Ovary (tissue), 9 donors: ENCODE results near the gene AGXT. TPM values are rescaled to one million over a fixed set of nuclear protein-coding genes. Genes with fewer than 3 reads are reported as not detected.
A peak's percentile ranks its signal among the peaks of the same experiment; 100 is the strongest.

Experiments
- DNase-seq, 5 donors: peaks; one replicate each; pipeline ENCODE4 v3.0.0-alpha.2; 2019 to 2020
- H3K27ac ChIP-seq, 2 donors: fragments of 200-600 bp; one replicate each; pipeline versions ENCODE4 v1.5.1 to v1.8.0; 2019 to 2022
- H3K27me3 ChIP-seq: fragments of 200-600 bp; one replicate; pipeline ENCODE4 v1.8.0; 2022
- H3K36me3 ChIP-seq: fragments of 200-600 bp; sonication (generic); one replicate; pipeline ENCODE4 v1.5.1; 2019
- H3K4me1 ChIP-seq: one replicate; pipeline ENCODE4 v1.8.1; 2013; ENCODE audit warnings: mild to moderate bottlenecking, moderate library complexity; ENCODE audit not compliant: insufficient read depth
- H3K4me3 ChIP-seq: fragments of 200-600 bp; sonication (generic); one replicate; pipeline ENCODE4 v1.5.1; 2017
- H3K9me3 ChIP-seq, 2 donors: fragments of 200-600 bp in 1 of 2; sonication (generic) in 1 of 2; one replicate each; pipeline versions ENCODE4 v1.5.1 to v1.8.1; 2013 to 2019; ENCODE audit warnings: mild to moderate bottlenecking in 1 of 2, moderate library complexity in 1 of 2
- CTCF ChIP-seq, 3 donors: fragments of 450-650 bp in 2 of 3; fragments of 200-600 bp in 1 of 3; IDR thresholded peaks; one replicate each; pipeline versions ENCODE4 v1.5.1 to v1.8.0; 2016 to 2022; ENCODE audit warnings: antibody characterized with exemption in 3 of 3, mild to moderate bottlenecking in 1 of 3
- EP300 ChIP-seq: sonication (generic); formaldehyde crosslinking; IDR thresholded peaks from one replicate; pipeline ENCODE4 v1.6.1; 2017; ENCODE audit warnings: antibody characterized with exemption
- POLR2A ChIP-seq: fragments of 450-650 bp; IDR thresholded peaks from one replicate; pipeline ENCODE4 v1.6.1; 2017; ENCODE audit warnings: antibody characterized with exemption, mild to moderate bottlenecking, moderate library complexity
- WGBS, 3 donors: extraction: QIAGEN DNeasy Blood & Tissue Kit in 1 of 3; methylation state at CpG; one replicate each; pipeline versions ENCODE4 v1.1.5 to v1.1.7; 2013 to 2017; 5-methylcytosine and 5-hydroxymethylcytosine counted together
- intact Hi-C, 4 donors: fragments of 100-400 bp; cut with DNase I; formaldehyde crosslinking; loops; one replicate each; pipeline versions ENCODE4 v1.11.0 to v1.15.1; 2022 to 2023
- polyA plus RNA-seq, 2 donors: library from polyadenylated mRNA; stranded (reverse); fragments of 200-250 nt in 1 of 2; fragments of 350-450 nt in 1 of 2; fragmentation: Illumina TruSeq in 1 of 2; extraction: RNeasy Lipid Tissue Mini Kit (QIAGEN cat#74804) in 1 of 2; gene quantifications; one replicate each; pipeline ENCODE4 v1.2.3, GENCODE V29; 2013 to 2014
- total RNA-seq, 7 donors: library from RNA; depleted of rRNA in 2 of 7; stranded (reverse); fragments of >200 nt in 2 of 7; fragmentation: NEBNext Ultra II Directional in 3 of 7; extraction: Animal tissue kit (Norgen Biotek cat#: 25700) in 3 of 7; gene quantifications; one replicate each; pipeline versions ENCODE4 v1.1.0 to v1.2.4, GENCODE V29; 2016 to 2023
- donor health status: DM: no; HTN: no; CAD: no; lungs with moderate emphysema.
- donor health status: DM: no; HTN: no; CAD: no.
- donor health status: Bipolar disorder and iron deficiency.
- donor health status: DM: yes; HTN: yes; CAD: no.
- donor health status: DM: no; HTN: no; CAD: no.
- donor health status: DM: yes; HTN: yes; CAD: no.

The AGXT gene
- total and polyA plus RNA-seq, 9 donors, result 0.04 to 0.79 (median 0.25) TPM; not detected in 6

DNA sequence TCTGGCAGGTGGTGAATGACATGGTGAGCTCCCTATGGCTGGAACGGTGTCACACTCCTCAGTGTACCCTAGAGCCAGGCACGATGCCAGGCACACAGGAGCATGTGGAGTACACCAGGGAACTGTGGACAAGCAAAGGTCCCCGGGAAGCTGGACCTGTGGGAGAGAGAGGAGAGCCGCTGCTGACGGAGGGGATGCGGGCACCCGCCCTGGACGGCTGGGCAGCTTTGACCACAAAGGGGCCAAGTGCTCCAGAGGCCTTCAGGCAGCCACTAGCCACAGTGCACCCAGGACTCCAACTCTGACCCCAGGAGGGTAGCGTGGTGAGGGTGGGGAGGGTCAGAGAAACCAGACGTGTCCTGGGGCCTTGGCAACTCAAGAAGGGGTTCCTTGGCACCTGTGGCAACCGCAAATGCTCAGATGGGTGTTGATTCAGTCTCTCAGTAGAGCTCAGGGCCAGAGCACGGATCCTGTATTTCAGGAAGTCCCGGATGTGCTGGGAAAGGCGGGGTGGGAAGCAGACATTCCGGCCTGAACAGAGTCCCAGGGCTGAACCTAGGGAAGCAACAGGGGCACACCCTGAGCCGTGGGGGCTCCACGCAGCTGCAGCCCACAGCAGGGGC is 29.6 kb downstream of the AGXT start:
- 60 to 70% (median 68%) methylated on average over 16 to 17 of the region's 17 CpGs for WGBS, 3 donors
- intact Hi-C loops, result no loop called here
- Histone ChIP-seq H3K4me1 (no peaks in the 10 kb centered on the region), H3K4me3 (no peak overlapping the region), H3K36me3 (no peaks in the 10 kb centered on the region), H3K27ac (peak overlapping the region in 1 of 2 donors; percentile 3), H3K27me3 (no peaks in the 10 kb centered on the region), H3K9me3 (no peaks in the 10 kb centered on the region)
- DNase-seq, result no peak
- TF ChIP-seq POLR2A, result no peak
- TF ChIP-seq EP300, result no peak
- no peak for TF ChIP-seq CTCF (IDR thresholded peaks at IDR 0.05)

DNA sequence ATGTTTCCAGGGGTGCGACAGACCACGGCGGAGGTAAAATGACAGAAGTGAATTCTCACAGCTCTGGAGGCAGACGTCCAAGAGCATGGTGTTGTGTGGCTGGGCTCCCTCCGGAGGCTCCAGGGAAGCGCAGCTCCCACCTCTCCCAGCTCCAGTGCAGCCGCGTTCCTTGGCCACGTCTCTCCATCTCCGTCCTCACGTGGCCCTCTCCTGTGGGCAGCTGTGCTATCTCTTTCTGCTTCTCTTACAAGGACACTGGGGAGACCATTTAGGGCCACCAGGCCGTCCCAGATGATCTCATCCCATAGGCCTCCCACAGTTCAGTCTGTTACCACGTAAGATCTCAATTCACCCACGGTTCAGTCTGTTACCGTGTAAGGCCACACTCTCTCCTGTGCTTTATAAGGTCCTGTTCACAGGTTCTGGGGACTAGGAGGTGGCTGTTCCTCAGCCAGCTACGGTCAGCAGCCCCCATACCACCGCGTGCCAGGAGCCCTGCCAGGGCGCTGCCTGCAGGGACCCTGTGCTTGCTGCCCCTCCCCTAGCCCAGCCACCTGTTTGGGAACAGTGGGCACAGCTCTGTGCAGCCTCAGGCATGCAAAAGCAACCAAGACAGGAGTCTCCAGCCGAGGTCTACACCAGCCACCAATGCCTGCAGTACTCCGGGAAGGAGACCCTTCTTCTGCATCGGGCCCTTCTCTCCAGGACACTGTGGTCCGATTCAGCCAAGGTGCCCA is 30.3 kb downstream of the AGXT start:
- TF ChIP-seq POLR2A, result no peak
- TF ChIP-seq CTCF (IDR thresholded peaks at IDR 0.05), result no peak
- no peak for TF ChIP-seq EP300
- no peaks in the 10 kb centered on the region for H3K9me3 ChIP-seq
- H3K4me3 ChIP-seq, result no peak overlapping the region

DNA sequence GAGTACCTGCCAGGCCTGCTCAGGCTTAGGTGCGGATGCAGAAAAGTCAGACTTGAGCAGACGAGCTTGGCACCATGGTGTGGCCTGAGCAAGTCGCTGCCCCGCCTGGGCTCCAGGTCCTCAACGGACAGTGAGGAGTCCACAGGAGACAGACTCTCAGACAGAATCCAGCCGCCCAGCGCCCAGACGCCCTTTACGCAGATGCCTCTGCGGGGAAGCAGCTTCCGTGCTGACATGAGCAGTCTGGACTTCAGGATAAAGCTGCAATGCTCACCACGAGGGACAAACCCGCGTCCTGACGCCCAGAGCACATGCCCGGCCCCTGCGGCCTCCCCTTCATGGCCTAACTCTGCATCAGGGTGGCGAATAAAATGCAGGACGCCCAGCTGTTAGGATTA is 30.8 kb downstream of the AGXT start:
- TF ChIP-seq CTCF (IDR thresholded peaks at IDR 0.05), result no peak
- no peak for TF ChIP-seq EP300
- TF ChIP-seq POLR2A, result no peak

More for the DNA sequence above, 30.3 kb downstream of the AGXT start:
- no peaks in the 10 kb centered on the region for H3K36me3 ChIP-seq
- intact Hi-C loops, result no loop called here
- 41 to 60% (median 51%) methylated on average over 23 of the region's 23 CpGs for WGBS, 3 donors
- no peak for DNase-seq
- no peaks in the 10 kb centered on the region for H3K27me3 ChIP-seq
- H3K27ac ChIP-seq, result peak overlapping the region in 1 of 2 donors; percentile 3
- H3K4me1 ChIP-seq, result no peaks in the 10 kb centered on the region

DNA sequence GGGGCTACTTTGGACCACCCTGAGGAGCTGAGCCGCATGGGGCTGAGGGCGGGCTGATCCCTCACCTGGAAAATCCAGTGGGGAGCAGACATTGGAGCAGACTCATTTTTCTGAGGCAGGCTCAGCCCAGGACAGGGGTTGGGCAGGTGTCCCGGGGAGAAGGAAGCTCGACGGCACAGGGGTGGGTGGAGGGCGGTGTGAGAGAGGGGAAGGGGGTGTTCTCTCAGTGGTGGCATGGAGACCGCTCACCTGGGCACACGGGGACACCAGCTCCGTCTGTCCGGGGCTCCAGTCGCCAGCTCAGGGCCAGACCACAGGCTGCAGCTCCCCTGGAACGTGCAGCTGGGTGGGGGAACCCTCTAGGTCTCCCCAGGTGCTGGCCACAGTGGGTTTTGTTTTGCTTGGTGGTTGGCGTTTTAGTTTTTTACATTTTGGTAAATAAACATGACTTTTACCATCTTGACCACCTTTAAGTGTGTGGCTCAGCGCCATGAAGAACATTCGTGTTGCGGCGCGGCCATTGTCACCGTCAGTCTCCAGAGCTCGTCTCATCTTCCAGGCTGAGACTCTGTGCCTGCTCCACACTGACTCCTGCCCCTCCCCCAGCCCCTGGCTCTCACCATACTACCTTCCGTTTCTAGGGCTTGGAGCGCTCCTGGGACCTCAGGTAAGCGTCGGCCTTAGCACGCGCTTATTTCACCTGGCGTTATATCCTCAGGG is 31.7 kb downstream of the AGXT start:
- WGBS, 3 donors, result 86 to 92% (median 90%) methylated on average over 27 of the region's 27 CpGs
- no peak overlapping the region for H3K4me3 ChIP-seq
- DNase-seq, result peak in 1 of 5 donors; percentile 17
- H3K27me3 ChIP-seq, result no peaks in the 10 kb centered on the region
- H3K9me3 ChIP-seq, result no peaks in the 10 kb centered on the region
- intact Hi-C loops, result no loop called here
- no peaks in the 10 kb centered on the region for H3K36me3 ChIP-seq
- H3K27ac ChIP-seq, result no peak overlapping the region
- TF ChIP-seq CTCF (IDR thresholded peaks at IDR 0.05) (no peak), EP300 (no peak), POLR2A (no peak)
- H3K4me1 ChIP-seq, result no peaks in the 10 kb centered on the region

More for the DNA sequence above, 30.8 kb downstream of the AGXT start:
- H3K27ac ChIP-seq, result no peak overlapping the region
- H3K4me3 ChIP-seq, result no peak overlapping the region
- WGBS, 3 donors, result 90 to 94% (median 92%) methylated on average over 19 of the region's 19 CpGs
- DNase-seq, result peak in 1 of 5 donors; percentile 19
- no peaks in the 10 kb centered on the region for H3K4me1 ChIP-seq
- H3K27me3 ChIP-seq, result no peaks in the 10 kb centered on the region
- no peaks in the 10 kb centered on the region for H3K36me3 ChIP-seq
- H3K9me3 ChIP-seq, result no peaks in the 10 kb centered on the region
- intact Hi-C loops, result no loop called here
